ENCODE results near the gene PAPPA2. TPM values are rescaled to one million over a fixed set of nuclear protein-coding genes. Genes with fewer than 3 reads are reported as not detected.

The PAPPA2 gene
- total and polyA plus RNA-seq, 2 of the 8 experiments (the other 6 are each of a cell fraction or from before 2014, with no cell fraction given) = 0.08 to 0.88 TPM

- ChIA-PET CTCF (ENCODE audit: partially characterized antibody) (interaction anchor here (0.7 to 1.7 kb wide), 2 partner anchors 10 to 141 kb away, joined by 3 to 5 read pairs; no protein-coding TSS in a partner anchor), POLR2A (ENCODE audit: partially characterized antibody) (interaction anchor here (0.6 kb wide), 1 partner anchor 182 kb away, joined by 3 read pairs; no protein-coding TSS in a partner anchor)
- Histone ChIP-seq H3K4me2 (ENCODE audit: insufficient read depth in 1 of 2, low read depth in 2 of 2, low read length in 2 of 2) (no peak overlapping the region), H4K8ac (ENCODE audit: extremely low read depth, insufficient read depth, low read length) (no peak overlapping the region), H2BK5ac (ENCODE audit: low read depth, low read length) (no peak overlapping the region), H3K4ac (replicated peaks; ENCODE audit: insufficient read length, low read depth, low read length) (no peak overlapping the region), H2BK12ac (ENCODE audit: low read depth, low read length) (no peak overlapping the region), H3K9me3 (ENCODE audit: insufficient read depth in 2 of 2, low read depth in 1 of 2, low read length in 1 of 2) (no peaks in the 10 kb centered on the region), H3K27ac (ENCODE audit: low read depth, low read length) (no peak overlapping the region), H3K36me3 (ENCODE audit: control insufficient read depth in 2 of 4, insufficient read depth in 4 of 4, low read length in 3 of 4) (no peaks in the 10 kb centered on the region), H3K14ac (ENCODE audit: insufficient read length) (no peak overlapping the region), H3K56ac (replicated peaks; ENCODE audit: insufficient read length, low read depth, low read length) (no peak overlapping the region), H3K79me1 (ENCODE audit: low read depth, low read length) (no peaks in the 10 kb centered on the region), H2BK15ac (ENCODE audit: low read length) (no peak overlapping the region), H2AFZ (ENCODE audit: low read length) (no peak overlapping the region), H3K79me2 (ENCODE audit: control insufficient read depth in 1 of 2, insufficient read depth in 2 of 2, low read length in 2 of 2) (no peaks in the 10 kb centered on the region), H3K23me2 (ENCODE audit: low read depth, low read length) (no peaks in the 10 kb centered on the region; the same call in 1 of the 2 replicates), H3K27me3 (replicated peaks in 1 of 4; ENCODE audit: control insufficient read depth in 3 of 4, extremely low read depth in 1 of 4, insufficient read depth in 3 of 4, low read length in 3 of 4) (no peaks in the 10 kb centered on the region), H3K23ac (ENCODE audit: insufficient read length) (no peak overlapping the region), H3K4me3 (ENCODE audit: extremely low read depth in 1 of 4, insufficient read depth in 2 of 4, low read depth in 3 of 4, low read length in 4 of 4) (no peak overlapping the region), H3K18ac (ENCODE audit: extremely low read depth, low read length) (no peak overlapping the region), H4K5ac (ENCODE audit: insufficient read length, low read depth, low read length) (no peak overlapping the region), H2AK5ac (ENCODE audit: low read depth, low read length) (no peak overlapping the region), H4K20me1 (replicated peaks in 1 of 2; ENCODE audit: control insufficient read depth in 1 of 2, insufficient read depth in 2 of 2, low read length in 2 of 2) (no peaks in the 10 kb centered on the region), H3K9ac (replicated peaks in 1 of 4; ENCODE audit: extremely low read depth in 1 of 4, low read depth in 3 of 4, low read length in 3 of 4) (no peak overlapping the region), H3K4me1 (replicated peaks in 1 of 4; ENCODE audit: control insufficient read depth in 3 of 4, insufficient read depth in 4 of 4, low read length in 3 of 4) (no peaks in the 10 kb centered on the region; a peak in 1 of 7 replicates), H4K91ac (replicated peaks; ENCODE audit: insufficient read length, low read length) (no peak overlapping the region), H2BK20ac (ENCODE audit: low read length) (no peak overlapping the region), H2BK120ac (replicated peaks; ENCODE audit: low read depth, low read length) (no peak overlapping the region)
- 83% methylated on average over 9 of the region's 9 CpGs; no CpG with 5 or more reads in 1 of the 2 experiments for WGBS, 2 experiments (ENCODE audit: extremely low coverage in 1 of 2, insufficient coverage in 1 of 2, insufficient read length in 1 of 2, insufficient replicate concordance in 2 of 2, low coverage in 1 of 2, low lambda C conversion rate in 2 of 2, missing lambda C conversion rate in 1 of 2)
- DNase-seq (ENCODE audit: low read depth in 1 of 2, low spot score in 2 of 2) = no peak
- FAIRE-seq = no peak
- TF ChIP-seq ASH2L (IDR thresholded peaks at IDR 0.05; ENCODE audit: low read length) (no peak), ZNF274 (IDR thresholded peaks at IDR 0.05; ENCODE audit: borderline replicate concordance, extremely low read depth, low read length) (no peak), MAX (IDR thresholded peaks at IDR 0.05) (no peak), TAF1 (IDR thresholded peaks at IDR 0.05; ENCODE audit: low read depth, low read length) (no peak), KDM5A (IDR thresholded peaks at IDR 0.05; ENCODE audit: low read length) (no peak), CHD1 (IDR thresholded peaks at IDR 0.05; ENCODE audit: low read depth, low read length) (no peak), MAFK (IDR thresholded peaks at IDR 0.05; ENCODE audit: low read depth, low read length) (no peak), SP1 (IDR thresholded peaks at IDR 0.05; ENCODE audit: low read depth, low read length) (no peak), CTCF (IDR thresholded peaks at IDR 0.05; ENCODE audit: control extremely low read depth in 1 of 3, insufficient read depth in 1 of 3, low read depth in 1 of 3, low read length in 3 of 3) (no peak), HDAC6 (IDR thresholded peaks at IDR 0.05; ENCODE audit: low read depth, low read length) (no peak), ATF3 (IDR thresholded peaks at IDR 0.05; ENCODE audit: insufficient read depth, low read depth, low read length) (no peak), SP4 (IDR thresholded peaks at IDR 0.05; ENCODE audit: low read length) (no peak)
Measured at GRCh38 chr1:176480750-176481149, 17.8 kb downstream of the PAPPA2 start.
